ENCODE data around the gene PIM3.

DNA sequence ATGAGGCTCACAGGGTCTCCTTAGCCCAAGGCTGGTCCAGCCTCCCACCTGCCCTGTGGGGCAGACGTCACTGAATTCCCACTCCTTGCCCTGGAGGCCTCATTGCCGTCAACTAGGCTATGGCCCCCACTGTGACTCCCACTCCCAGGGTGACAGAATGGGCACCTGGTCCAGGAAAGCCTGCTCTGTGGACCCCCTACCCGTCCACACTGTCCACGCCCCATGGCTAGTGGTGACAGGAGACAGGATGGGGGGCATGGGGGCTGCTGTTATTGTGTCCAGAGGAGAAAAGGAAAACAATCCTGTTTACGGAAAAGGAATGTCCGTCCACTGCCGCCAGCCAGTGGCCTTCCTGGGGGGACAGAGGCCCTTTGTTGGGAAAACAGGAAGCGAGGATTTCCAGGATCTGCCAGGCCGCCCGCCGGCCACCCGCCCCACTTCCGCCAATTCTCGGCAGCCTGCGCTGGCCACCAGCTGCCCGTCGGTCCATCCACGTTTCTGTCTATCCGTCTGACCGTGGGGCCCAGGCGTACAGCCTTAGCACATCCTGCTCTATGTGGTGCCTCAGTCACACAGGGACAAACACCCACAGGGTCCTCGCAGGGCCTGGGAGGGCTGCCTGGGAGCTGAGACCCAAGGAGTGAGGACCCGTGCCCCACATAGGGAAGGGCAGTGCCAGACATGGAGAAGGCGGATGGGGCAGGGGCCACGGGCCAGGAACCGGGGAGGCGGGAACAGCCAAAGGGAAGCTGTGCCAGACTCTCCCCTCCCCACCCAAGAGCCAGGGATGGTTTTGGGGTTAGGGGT lies 22.6 kb upstream of the PIM3 start:
- TF ChIP-seq, protein P1, sequence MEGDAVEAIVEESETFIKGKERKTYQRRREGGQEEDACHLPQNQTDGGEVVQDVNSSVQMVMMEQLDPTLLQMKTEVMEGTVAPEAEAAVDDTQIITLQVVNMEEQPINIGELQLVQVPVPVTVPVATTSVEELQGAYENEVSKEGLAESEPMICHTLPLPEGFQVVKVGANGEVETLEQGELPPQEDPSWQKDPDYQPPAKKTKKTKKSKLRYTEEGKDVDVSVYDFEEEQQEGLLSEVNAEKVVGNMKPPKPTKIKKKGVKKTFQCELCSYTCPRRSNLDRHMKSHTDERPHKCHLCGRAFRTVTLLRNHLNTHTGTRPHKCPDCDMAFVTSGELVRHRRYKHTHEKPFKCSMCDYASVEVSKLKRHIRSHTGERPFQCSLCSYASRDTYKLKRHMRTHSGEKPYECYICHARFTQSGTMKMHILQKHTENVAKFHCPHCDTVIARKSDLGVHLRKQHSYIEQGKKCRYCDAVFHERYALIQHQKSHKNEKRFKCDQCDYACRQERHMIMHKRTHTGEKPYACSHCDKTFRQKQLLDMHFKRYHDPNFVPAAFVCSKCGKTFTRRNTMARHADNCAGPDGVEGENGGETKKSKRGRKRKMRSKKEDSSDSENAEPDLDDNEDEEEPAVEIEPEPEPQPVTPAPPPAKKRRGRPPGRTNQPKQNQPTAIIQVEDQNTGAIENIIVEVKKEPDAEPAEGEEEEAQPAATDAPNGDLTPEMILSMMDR (conservative IDR thresholded peaks at IDR 0.05 in 1 of 2, IDR thresholded peaks at IDR 0.05 in 1 of 2; ENCODE audit: extremely low read depth in 1 of 2, insufficient read depth in 1 of 2, low read depth in 1 of 2, low read length in 2 of 2) = no peak
- TF ChIP-seq EZH2 (IDR thresholded peaks at IDR 0.05; ENCODE audit: borderline replicate concordance, low read length) = no peak
